AG04449 (cell line): ENCODE results near the gene TMEM174.

Source experiments
- CTCF ChIA-PET: fragments of 350-600 bp; formaldehyde crosslinking; extraction: SDS; loops from one replicate; lab custom pipeline; 2021; ENCODE audit warnings: antibody characterized with exemption; lab: Yijun Ruan, JAX
- POLR2A ChIA-PET: fragments of 400-600, 350-600 bp; formaldehyde crosslinking; extraction: SDS; loops from one replicate; lab custom pipeline; 2020; ENCODE audit warnings: antibody characterized with exemption, inconsistent platforms; lab: Yijun Ruan, JAX
- DNase-seq: peaks from one replicate; pipeline ENCODE4 v3.0.0-alpha.2; 2010; ENCODE audit warnings: low read depth, low spot score
- H3K4me3 ChIP-seq: 2 replicates; pipeline ENCODE4 v1.5.1; 2011; ENCODE audit warnings: low read depth, mild to moderate bottlenecking, control low read depth, low read length
- CTCF ChIP-seq: IDR thresholded peaks from one replicate; pipeline ENCODE4 v1.5.1; 2011; ENCODE audit warnings: mild to moderate bottlenecking, moderate library complexity, low read length, control low read depth, inconsistent platforms; ENCODE audit not compliant: insufficient read depth; ENCODE audit errors: missing control alignments

TMEM174 gene

GRCh38 chr5:73150876-73151275 lies 22.1 kb upstream of the TMEM174 start:
- ChIA-PET POLR2A (no interaction called here), CTCF (interaction anchor here (0.8 to 3.2 kb wide), 2 partner anchors 15 to 51 kb away, joined by 3 to 17 read pairs; no protein-coding TSS in a partner anchor)
- TF ChIP-seq CTCF: no peak
- DNase-seq: no peak
- H3K4me3 ChIP-seq: no peak overlapping the region

GRCh38 chr5:73151766-73152410 lies 21.1 kb upstream of the TMEM174 start:
- CTCF ChIA-PET: interaction anchor here (0.8 to 3.2 kb wide), 5 partner anchors 16 to 64 kb away, joined by 3 to 17 read pairs (median 9); no protein-coding TSS in a partner anchor
- POLR2A ChIA-PET: no interaction called here
- DNase-seq: no peak
- no peak overlapping the region for H3K4me3 ChIP-seq
- TF ChIP-seq CTCF: no peak

GRCh38 chr5:73152411-73153388 lies 20.3 kb upstream of the TMEM174 start:
- DNase-seq: no peak
- POLR2A ChIA-PET: interaction anchor here (0.7 kb wide), 1 partner anchor 23 kb away, joined by 3 read pairs; no protein-coding TSS in a partner anchor
- H3K4me3 ChIP-seq: no peak overlapping the region
- TF ChIP-seq CTCF: no peak
- CTCF ChIA-PET: interaction anchor here (0.7 to 3.2 kb wide), 10 partner anchors 10 to 63 kb away, joined by 3 to 17 read pairs (median 3); no protein-coding TSS in a partner anchor

GRCh38 chr5:73153513-73153912 lies 19.5 kb upstream of the TMEM174 start:
- ChIA-PET CTCF (interaction anchor here (0.7 to 2.9 kb wide), 6 partner anchors 10 to 48 kb away, joined by 3 to 11 read pairs (median 3); no protein-coding TSS in a partner anchor), POLR2A (no interaction called here)
- DNase-seq: no peak
- H3K4me3 ChIP-seq: no peak overlapping the region
- no peak for TF ChIP-seq CTCF

GRCh38 chr5:73154208-73155006 lies 18.6 kb upstream of the TMEM174 start:
- ChIA-PET POLR2A (interaction anchor here (0.6 kb wide), 1 partner anchor 305 kb away, joined by 4 read pairs; no protein-coding TSS in a partner anchor), CTCF (interaction anchor here (1.2 to 2.9 kb wide), 3 partner anchors 10 to 19 kb away, joined by 3 to 11 read pairs (median 7); no protein-coding TSS in a partner anchor)

More at GRCh38 chr5:73154208-73155006, 18.6 kb upstream of the TMEM174 start:
- DNase-seq: no peak
- H3K4me3 ChIP-seq: no peak overlapping the region
- no peak for TF ChIP-seq CTCF
